Ovary (tissue), 9 donors: ENCODE measurements around the gene ASCC3. TPM values are rescaled to one million over a fixed set of nuclear protein-coding genes. Genes with fewer than 3 reads are reported as not detected.

Experiments
- DNase-seq, 5 donors: peaks; one replicate each; pipeline ENCODE4 v3.0.0-alpha.2; 2019 to 2020
- H3K27ac ChIP-seq, 2 donors: fragments of 200-600 bp; one replicate each; pipeline versions ENCODE4 v1.5.1 to v1.8.0; 2019 to 2022
- H3K27me3 ChIP-seq: fragments of 200-600 bp; one replicate; pipeline ENCODE4 v1.8.0; 2022
- H3K36me3 ChIP-seq: fragments of 200-600 bp; sonication (generic); one replicate; pipeline ENCODE4 v1.5.1; 2019
- H3K4me1 ChIP-seq: one replicate; pipeline ENCODE4 v1.8.1; 2013; ENCODE audit warnings: mild to moderate bottlenecking, moderate library complexity; ENCODE audit not compliant: insufficient read depth
- H3K4me3 ChIP-seq: fragments of 200-600 bp; sonication (generic); one replicate; pipeline ENCODE4 v1.5.1; 2017
- H3K9me3 ChIP-seq, 2 donors: fragments of 200-600 bp in 1 of 2; sonication (generic) in 1 of 2; one replicate each; pipeline versions ENCODE4 v1.5.1 to v1.8.1; 2013 to 2019; ENCODE audit warnings: mild to moderate bottlenecking in 1 of 2, moderate library complexity in 1 of 2
- CTCF ChIP-seq, 3 donors: fragments of 450-650 bp in 2 of 3; fragments of 200-600 bp in 1 of 3; IDR thresholded peaks; one replicate each; pipeline versions ENCODE4 v1.5.1 to v1.8.0; 2016 to 2022; ENCODE audit warnings: antibody characterized with exemption in 3 of 3, mild to moderate bottlenecking in 1 of 3
- EP300 ChIP-seq: sonication (generic); formaldehyde crosslinking; IDR thresholded peaks from one replicate; pipeline ENCODE4 v1.6.1; 2017; ENCODE audit warnings: antibody characterized with exemption
- POLR2A ChIP-seq: fragments of 450-650 bp; IDR thresholded peaks from one replicate; pipeline ENCODE4 v1.6.1; 2017; ENCODE audit warnings: antibody characterized with exemption, mild to moderate bottlenecking, moderate library complexity
- WGBS, 3 donors: extraction: QIAGEN DNeasy Blood & Tissue Kit in 1 of 3; methylation state at CpG; one replicate each; pipeline versions ENCODE4 v1.1.5 to v1.1.7; 2013 to 2017; 5-methylcytosine and 5-hydroxymethylcytosine counted together
- intact Hi-C, 4 donors: fragments of 100-400 bp; cut with DNase I; formaldehyde crosslinking; loops; one replicate each; pipeline versions ENCODE4 v1.11.0 to v1.15.1; 2022 to 2023
- polyA plus RNA-seq, 2 donors: library from polyadenylated mRNA; stranded (reverse); fragments of 200-250 nt in 1 of 2; fragments of 350-450 nt in 1 of 2; fragmentation: Illumina TruSeq in 1 of 2; extraction: RNeasy Lipid Tissue Mini Kit (QIAGEN cat#74804) in 1 of 2; gene quantifications; one replicate each; pipeline ENCODE4 v1.2.3, GENCODE V29; 2013 to 2014
- total RNA-seq, 7 donors: library from RNA; depleted of rRNA in 2 of 7; stranded (reverse); fragments of >200 nt in 2 of 7; fragmentation: NEBNext Ultra II Directional in 3 of 7; extraction: Animal tissue kit (Norgen Biotek cat#: 25700) in 3 of 7; gene quantifications; one replicate each; pipeline versions ENCODE4 v1.1.0 to v1.2.4, GENCODE V29; 2016 to 2023
- donor health status: DM: no; HTN: no; CAD: no; lungs with moderate emphysema.
- donor health status: DM: no; HTN: no; CAD: no.
- donor health status: Bipolar disorder and iron deficiency.
- donor health status: DM: yes; HTN: yes; CAD: no.
- donor health status: DM: no; HTN: no; CAD: no.
- donor health status: DM: yes; HTN: yes; CAD: no.

ASCC3 gene
- total and polyA plus RNA-seq, 9 donors = 8.2 to 34.2 (median 22.0) TPM

GRCh38 chr6:100701728-100702127 is 179.4 kb downstream of the ASCC3 start:
- peaks cover 0 to 6% of the 10 kb centered on the region in 2 donors for H3K9me3 ChIP-seq
- TF ChIP-seq EP300 (no peak), POLR2A (no peak), CTCF (IDR thresholded peaks at IDR 0.05) (no peak)
- intact Hi-C loops = no loop called here
- no peak overlapping the region for H3K27ac ChIP-seq
- no peaks in the 10 kb centered on the region for H3K36me3 ChIP-seq
- DNase-seq = no peak
- H3K4me1 ChIP-seq = no peaks in the 10 kb centered on the region
- H3K27me3 ChIP-seq = no peaks in the 10 kb centered on the region
- WGBS, 3 donors = 96 to 99% (median 98%) methylated on average over 2 of the region's 2 CpGs
- H3K4me3 ChIP-seq = no peak overlapping the region

DNA sequence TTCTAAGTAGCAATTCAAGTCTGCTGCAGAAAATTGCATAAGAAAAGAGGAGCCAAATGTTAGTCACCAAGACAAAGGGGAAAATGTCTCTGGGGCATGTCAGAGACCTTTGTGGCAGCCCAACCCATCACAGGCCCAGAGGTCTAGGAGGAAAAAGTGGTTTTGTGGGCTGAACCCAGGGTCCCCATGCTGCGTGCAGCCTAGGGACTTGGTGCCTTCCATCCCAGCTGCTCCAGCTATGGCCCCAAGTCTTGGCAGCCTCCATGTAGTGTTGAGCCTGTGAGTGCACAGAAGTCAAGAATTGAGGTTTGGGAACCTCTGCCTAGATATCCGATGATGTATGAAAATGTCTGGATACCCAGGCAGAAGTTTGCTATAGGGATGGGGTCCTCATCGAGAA is 181.1 kb downstream of the ASCC3 start:
- Histone ChIP-seq H3K27ac (no peak overlapping the region), H3K4me3 (no peak overlapping the region), H3K27me3 (no peaks in the 10 kb centered on the region), H3K36me3 (no peaks in the 10 kb centered on the region), H3K4me1 (no peaks in the 10 kb centered on the region), H3K9me3 (peaks cover 0 to 6% of the 10 kb centered on the region in 2 donors)
- DNase-seq = no peak
- intact Hi-C loops = no loop called here
- WGBS, 3 donors = 96 to 100% (median 99%) methylated on average over 3 of the region's 3 CpGs
- TF ChIP-seq POLR2A (no peak), CTCF (IDR thresholded peaks at IDR 0.05) (no peak), EP300 (no peak)

DNA sequence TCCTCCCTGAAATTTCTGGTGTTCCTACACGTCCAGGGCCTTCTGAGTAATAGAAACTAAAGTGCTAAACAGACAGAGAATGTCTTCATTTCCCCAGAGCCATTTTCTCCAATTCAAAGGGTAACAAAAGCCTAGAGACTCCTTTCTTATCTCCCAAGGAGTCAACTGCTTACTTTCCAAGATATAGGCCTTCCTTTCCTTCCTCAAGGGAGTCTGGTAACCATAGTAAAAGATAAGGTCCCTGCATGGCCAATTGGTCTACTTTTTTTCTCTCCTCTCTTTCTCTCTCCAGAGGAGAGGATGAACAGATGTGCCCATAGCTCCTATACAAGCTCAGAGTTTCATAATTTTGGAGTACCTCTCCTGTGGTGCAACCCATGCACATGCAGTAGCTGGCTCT is 185.7 kb downstream of the ASCC3 start:
- Histone ChIP-seq H3K36me3 (no peaks in the 10 kb centered on the region), H3K4me3 (no peak overlapping the region), H3K4me1 (no peaks in the 10 kb centered on the region), H3K9me3 (peaks cover 0 to 6% of the 10 kb centered on the region in 2 donors), H3K27me3 (no peaks in the 10 kb centered on the region), H3K27ac (no peak overlapping the region)
- no peak for DNase-seq
- TF ChIP-seq EP300 (no peak), CTCF (IDR thresholded peaks at IDR 0.05) (no peak), POLR2A (no peak)
- intact Hi-C loops = no loop called here
- WGBS, 3 donors = 89 to 100% (median 95%) methylated on average over 1 of the region's 1 CpG

DNA sequence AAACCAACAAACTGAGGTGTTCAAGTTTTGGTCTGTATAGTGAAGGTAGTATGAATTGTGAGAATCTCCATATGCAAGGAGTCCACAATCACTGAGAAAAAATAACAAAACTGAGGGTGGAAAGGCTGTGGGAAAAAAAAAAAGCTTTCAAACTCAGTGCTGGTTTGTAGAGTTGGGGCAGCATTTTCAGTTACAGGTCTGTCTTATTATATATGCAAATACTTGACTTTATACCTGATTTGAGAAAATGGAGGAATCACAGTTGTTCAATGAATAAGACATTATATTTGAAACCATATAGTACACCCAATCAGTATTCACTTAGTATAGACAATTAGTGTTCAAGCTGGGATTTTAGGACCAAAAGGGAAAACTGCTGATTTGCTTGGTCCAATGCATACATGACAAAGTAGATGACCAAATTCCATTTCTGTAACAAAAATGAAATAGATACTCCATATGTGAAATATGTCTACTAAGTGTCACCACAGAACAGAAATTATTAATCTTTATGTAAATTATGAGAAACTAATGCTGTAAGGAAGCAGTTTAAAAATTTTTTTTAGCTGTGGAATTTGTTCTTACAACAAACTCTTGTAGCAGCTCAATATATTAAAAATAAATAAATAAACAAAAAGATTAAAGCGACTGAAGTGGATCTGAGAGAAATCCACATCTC is 187.7 kb downstream of the ASCC3 start:
- Histone ChIP-seq H3K27ac (no peak overlapping the region), H3K27me3 (no peaks in the 10 kb centered on the region), H3K36me3 (no peaks in the 10 kb centered on the region), H3K4me3 (no peak overlapping the region), H3K9me3 (no peaks in the 10 kb centered on the region), H3K4me1 (no peaks in the 10 kb centered on the region)
- DNase-seq = no peak
- intact Hi-C loops = no loop called here
- 93 to 98% (median 96%) methylated on average over 1 of the region's 1 CpG for WGBS, 3 donors
- TF ChIP-seq EP300 (no peak), POLR2A (no peak), CTCF (IDR thresholded peaks at IDR 0.05) (no peak)
